Measurements from ENCODE around the gene AGBL4.

Gene AGBL4

GRCh38 chr1:49906365-49906764 lies 117.4 kb downstream of the AGBL4 start:
- Histone ChIP-seq H3K36me3 (no peaks in the 10 kb centered on the region), H3K9me3 (ENCODE audit: severe bottlenecking) (no peaks in the 10 kb centered on the region), H3K27ac (no peak overlapping the region), H3K27me3 (ENCODE audit: insufficient read depth, low read depth, severe bottlenecking) (no peaks in the 10 kb centered on the region), H3K4me3 (ENCODE audit: low read depth, low read length) (no peak overlapping the region)
- no peak for DNase-seq
- TF ChIP-seq CTCF (IDR thresholded peaks at IDR 0.05; ENCODE audit: low read depth, low read length): no peak

GRCh38 chr1:49864581-49864980 lies 159.2 kb downstream of the AGBL4 start:
- Histone ChIP-seq H3K36me3 (no peaks in the 10 kb centered on the region), H3K4me3 (ENCODE audit: low read depth, low read length) (no peak overlapping the region), H3K9me3 (ENCODE audit: severe bottlenecking) (no peaks in the 10 kb centered on the region), H3K27ac (no peak overlapping the region), H3K27me3 (ENCODE audit: insufficient read depth, low read depth, severe bottlenecking) (no peaks in the 10 kb centered on the region)
- no peak for DNase-seq
- no peak for TF ChIP-seq CTCF (IDR thresholded peaks at IDR 0.05; ENCODE audit: low read depth, low read length)

GRCh38 chr1:49854741-49855140 lies 169.0 kb downstream of the AGBL4 start:
- no peak for DNase-seq
- Histone ChIP-seq H3K27me3 (ENCODE audit: insufficient read depth, low read depth, severe bottlenecking) (no peaks in the 10 kb centered on the region), H3K36me3 (no peaks in the 10 kb centered on the region), H3K27ac (no peak overlapping the region), H3K4me3 (ENCODE audit: low read depth, low read length) (no peak overlapping the region), H3K9me3 (ENCODE audit: severe bottlenecking) (no peaks in the 10 kb centered on the region)
- TF ChIP-seq CTCF (IDR thresholded peaks at IDR 0.05; ENCODE audit: low read depth, low read length): no peak

GRCh38 chr1:49842596-49842995 lies 181.2 kb downstream of the AGBL4 start:
- no peak for TF ChIP-seq CTCF (IDR thresholded peaks at IDR 0.05; ENCODE audit: low read depth, low read length)
- no peak for DNase-seq
- Histone ChIP-seq H3K4me3 (ENCODE audit: low read depth, low read length) (no peak overlapping the region), H3K36me3 (no peaks in the 10 kb centered on the region), H3K9me3 (ENCODE audit: severe bottlenecking) (peaks cover 4% of the 10 kb centered on the region), H3K27ac (no peak overlapping the region), H3K27me3 (ENCODE audit: insufficient read depth, low read depth, severe bottlenecking) (no peaks in the 10 kb centered on the region)

- Histone ChIP-seq H3K27ac (no peak overlapping the region), H3K9me3 (ENCODE audit: severe bottlenecking) (peaks cover 4% of the 10 kb centered on the region), H3K4me3 (ENCODE audit: low read depth, low read length) (no peak overlapping the region), H3K27me3 (ENCODE audit: insufficient read depth, low read depth, severe bottlenecking) (no peaks in the 10 kb centered on the region), H3K36me3 (no peaks in the 10 kb centered on the region)
- no peak for TF ChIP-seq CTCF (IDR thresholded peaks at IDR 0.05; ENCODE audit: low read depth, low read length)
- no peak for DNase-seq
These were observed 182.0 kb downstream of the AGBL4 start for GRCh38 chr1:49841767-49842166.

- TF ChIP-seq CTCF (IDR thresholded peaks at IDR 0.05; ENCODE audit: low read depth, low read length): no peak
- no peaks in the 10 kb centered on the region for H3K9me3 ChIP-seq (ENCODE audit: severe bottlenecking)
These were observed 199.5 kb downstream of the AGBL4 start for GRCh38 chr1:49824261-49824660.

More at GRCh38 chr1:49824261-49824660, 199.5 kb downstream of the AGBL4 start:
- Histone ChIP-seq H3K27ac (no peak overlapping the region), H3K4me3 (ENCODE audit: low read depth, low read length) (no peak overlapping the region), H3K36me3 (no peaks in the 10 kb centered on the region), H3K27me3 (ENCODE audit: insufficient read depth, low read depth, severe bottlenecking) (no peaks in the 10 kb centered on the region)
- no peak for DNase-seq
